Central memory CD8-positive, alpha-beta T cell (primary cell): ENCODE measurements around the gene HMGN3.

Source experiments
- ATAC-seq: fragments of 150-1000 bp; cut with Tn5 transposase; replicated peaks from 2 replicates; pipeline ENCODE4 v1.10.0; 2022; ENCODE audit warnings: mild to moderate bottlenecking, moderate FRiP score, moderate number of reproducible peaks; ENCODE audit not compliant: poor library complexity, severe bottlenecking; ENCODE audit errors: extremely low read depth
- DNase-seq, 2 donors: peaks; one replicate each; pipeline ENCODE4 v3.0.0; 2021; ENCODE audit warnings: low spot score in 2 of 2
- H3K27ac Mint-ChIP-seq: one replicate; pipeline ENCODE4 v1.8.0; 2022; ENCODE audit warnings: low read depth, mild to moderate bottlenecking, moderate library complexity, mixed read lengths
- H3K27me3 Mint-ChIP-seq: one replicate; pipeline ENCODE4 v1.8.0; 2022; ENCODE audit warnings: mixed read lengths
- H3K36me3 Mint-ChIP-seq: one replicate; pipeline ENCODE4 v1.8.0; 2022; ENCODE audit warnings: mild to moderate bottlenecking, moderate library complexity, mixed read lengths; ENCODE audit not compliant: insufficient read depth
- H3K4me1 Mint-ChIP-seq: one replicate; pipeline ENCODE4 v1.8.0; 2022; ENCODE audit warnings: mixed read lengths
- H3K4me3 Mint-ChIP-seq: one replicate; pipeline ENCODE4 v1.8.0; 2022; ENCODE audit warnings: mild to moderate bottlenecking, moderate library complexity, mixed read lengths
- H3K9me3 Mint-ChIP-seq: one replicate; pipeline ENCODE4 v1.8.0; 2022; ENCODE audit warnings: mixed read lengths

Gene HMGN3

DNA sequence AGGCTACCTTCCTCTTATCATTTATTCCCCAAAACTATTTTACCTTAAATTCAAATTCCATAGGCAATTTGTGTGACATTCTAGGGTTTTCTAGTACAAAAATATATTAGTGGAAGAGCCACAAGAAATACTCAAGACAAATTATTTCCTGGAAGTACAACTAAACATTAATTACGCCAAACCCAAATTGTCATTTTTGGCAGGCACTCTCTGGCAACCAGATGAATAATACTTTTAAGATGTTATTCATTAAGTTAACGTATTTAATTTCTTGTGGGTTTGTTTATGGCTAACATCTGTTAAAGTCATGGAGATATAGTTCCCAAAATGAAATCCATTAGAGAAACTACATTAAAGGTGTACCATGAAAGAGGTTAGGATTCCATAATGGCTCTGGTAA lies 40.5 kb downstream of the HMGN3 start:
- Mint-ChIP-seq H3K36me3 (no peaks in the 10 kb centered on the region), H3K9me3 (peaks cover 11% of the 10 kb centered on the region), H3K4me1 (no peaks in the 10 kb centered on the region), H3K27me3 (peaks cover 11% of the 10 kb centered on the region), H3K27ac (no peak overlapping the region), H3K4me3 (no peak overlapping the region)
- DNase-seq (no peak), ATAC-seq (no peak)

- Mint-ChIP-seq H3K4me3 (no peak overlapping the region), H3K27me3 (peaks cover 23% of the 10 kb centered on the region), H3K9me3 (peaks cover 11% of the 10 kb centered on the region), H3K36me3 (no peaks in the 10 kb centered on the region), H3K4me1 (no peaks in the 10 kb centered on the region), H3K27ac (no peak overlapping the region)
- DNase-seq (no peak), ATAC-seq (no peak)
These were observed 44.6 kb downstream of the HMGN3 start for GRCh38 chr6:79189760-79190350.

GRCh38 chr6:79188885-79189480 lies 45.5 kb downstream of the HMGN3 start:
- H3K27me3 Mint-ChIP-seq, result peaks cover 23% of the 10 kb centered on the region
- DNase-seq, result no peak
- no peaks in the 10 kb centered on the region for H3K36me3 Mint-ChIP-seq
- H3K9me3 Mint-ChIP-seq, result peaks cover 11% of the 10 kb centered on the region
- ATAC-seq, result no peak
- H3K27ac Mint-ChIP-seq, result no peak overlapping the region
- H3K4me3 Mint-ChIP-seq, result no peak overlapping the region
- H3K4me1 Mint-ChIP-seq, result no peaks in the 10 kb centered on the region

DNA sequence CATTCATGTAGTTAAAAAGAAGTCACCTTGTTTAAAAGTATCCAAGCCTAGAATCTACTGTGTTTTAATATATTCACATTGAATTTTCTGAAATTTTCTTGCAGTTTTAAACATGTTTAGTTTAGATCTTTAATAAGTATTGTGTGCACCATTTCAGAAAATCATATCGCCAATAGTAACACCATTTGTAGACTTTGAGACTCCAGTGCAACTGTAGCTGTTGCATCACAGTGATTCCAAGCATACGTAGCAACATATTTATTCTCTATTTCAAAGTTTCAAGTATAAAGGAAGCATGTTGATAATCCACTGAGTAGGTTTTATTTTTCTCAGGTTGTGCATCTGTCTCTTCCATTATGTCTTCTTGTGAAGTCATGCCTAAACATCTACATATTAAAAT lies 46.4 kb downstream of the HMGN3 start:
- no peak for DNase-seq
- H3K27ac Mint-ChIP-seq, result no peak overlapping the region
- peaks cover 10% of the 10 kb centered on the region for H3K9me3 Mint-ChIP-seq
- H3K4me3 Mint-ChIP-seq, result no peak overlapping the region
- H3K27me3 Mint-ChIP-seq, result peaks cover 23% of the 10 kb centered on the region
- H3K36me3 Mint-ChIP-seq, result no peaks in the 10 kb centered on the region
- H3K4me1 Mint-ChIP-seq, result no peaks in the 10 kb centered on the region
- ATAC-seq, result no peak

DNA sequence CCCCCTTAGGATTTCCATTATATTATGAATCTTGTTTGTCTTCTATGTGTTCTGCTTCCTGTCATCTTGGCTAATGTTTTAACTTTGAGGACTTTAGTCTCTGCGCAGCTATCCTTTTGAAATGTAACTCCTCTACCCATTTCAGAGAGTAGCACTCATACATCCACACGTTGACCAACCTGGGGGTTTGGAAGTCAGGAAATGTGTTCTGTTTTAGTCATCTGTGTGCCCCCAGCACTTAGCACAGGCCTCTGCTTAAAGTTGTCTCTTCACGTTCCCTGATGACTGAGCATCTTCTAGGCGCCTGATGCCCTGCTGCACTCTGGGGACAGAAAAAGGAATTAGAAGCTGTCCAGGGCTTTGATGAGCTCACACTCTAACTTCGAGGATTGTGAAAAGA lies 47.9 kb downstream of the HMGN3 start:
- no peak overlapping the region for H3K27ac Mint-ChIP-seq
- H3K36me3 Mint-ChIP-seq, result no peaks in the 10 kb centered on the region
- DNase-seq (no peak), ATAC-seq (no peak)
- no peak overlapping the region for H3K4me3 Mint-ChIP-seq
- H3K9me3 Mint-ChIP-seq, result no peaks in the 10 kb centered on the region
- no peaks in the 10 kb centered on the region for H3K4me1 Mint-ChIP-seq
- H3K27me3 Mint-ChIP-seq, result peaks cover 23% of the 10 kb centered on the region

DNA sequence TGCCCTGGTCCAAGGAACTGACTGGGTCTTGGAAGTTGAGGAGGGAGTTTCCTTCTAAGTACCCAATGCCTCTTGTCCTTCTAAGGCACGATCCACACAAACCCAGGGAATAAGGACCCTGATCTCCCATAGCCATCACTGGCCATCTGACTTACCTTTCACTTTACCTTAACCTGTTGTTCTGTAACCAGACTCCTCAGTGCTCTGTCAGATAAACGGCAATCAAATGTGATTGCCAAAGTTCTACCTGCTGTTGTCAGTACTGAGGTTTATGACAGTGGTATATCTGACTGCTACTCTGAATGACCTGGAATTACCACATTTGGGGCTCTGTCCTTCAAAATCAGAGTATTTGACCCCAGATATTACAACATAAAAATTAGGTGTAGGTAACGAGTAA lies 49.8 kb downstream of the HMGN3 start:
- DNase-seq, result no peak

GRCh38 chr6:79184086-79184485 lies 50.4 kb downstream of the HMGN3 start:
- H3K27me3 Mint-ChIP-seq, result peaks cover 12% of the 10 kb centered on the region

More for the DNA sequence above, 49.8 kb downstream of the HMGN3 start:
- Mint-ChIP-seq H3K36me3 (no peaks in the 10 kb centered on the region), H3K4me3 (no peak overlapping the region), H3K27me3 (peaks cover 12% of the 10 kb centered on the region), H3K4me1 (no peaks in the 10 kb centered on the region), H3K9me3 (no peaks in the 10 kb centered on the region), H3K27ac (no peak overlapping the region)
- no peak for ATAC-seq

GRCh38 chr6:79180052-79180451 lies 54.4 kb downstream of the HMGN3 start:
- no peak for DNase-seq
- Mint-ChIP-seq H3K4me3 (no peak overlapping the region), H3K36me3 (no peaks in the 10 kb centered on the region), H3K27me3 (no peaks in the 10 kb centered on the region), H3K4me1 (no peaks in the 10 kb centered on the region), H3K9me3 (no peaks in the 10 kb centered on the region), H3K27ac (no peak overlapping the region)
- no peak for ATAC-seq

More at GRCh38 chr6:79184086-79184485, 50.4 kb downstream of the HMGN3 start:
- ATAC-seq (no peak), DNase-seq (no peak)
- H3K9me3 Mint-ChIP-seq, result no peaks in the 10 kb centered on the region
- no peaks in the 10 kb centered on the region for H3K36me3 Mint-ChIP-seq
- no peaks in the 10 kb centered on the region for H3K4me1 Mint-ChIP-seq
- H3K4me3 Mint-ChIP-seq, result no peak overlapping the region
- no peak overlapping the region for H3K27ac Mint-ChIP-seq

DNA sequence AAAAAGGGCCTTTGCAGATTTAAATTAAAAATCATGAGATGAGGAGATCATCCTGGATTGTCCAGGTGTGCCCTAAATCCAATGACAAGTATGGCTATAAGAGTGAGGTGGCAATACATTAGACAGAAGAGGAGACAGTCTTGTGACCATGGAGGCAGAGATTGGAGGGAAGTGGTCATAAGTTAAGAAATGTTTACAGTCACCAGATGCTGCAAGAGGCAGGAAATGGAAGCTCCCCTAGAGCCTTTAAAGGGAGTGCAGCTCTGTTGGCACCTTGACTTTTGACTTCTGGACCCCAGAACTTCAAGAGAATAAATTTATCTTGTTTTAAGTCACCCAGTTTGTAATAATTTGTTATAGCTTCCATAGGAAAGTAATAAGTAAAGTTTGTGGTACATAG lies 61.1 kb downstream of the HMGN3 start:
- ATAC-seq (no peak), DNase-seq (no peak)
- no peaks in the 10 kb centered on the region for H3K9me3 Mint-ChIP-seq
- H3K4me3 Mint-ChIP-seq, result no peak overlapping the region
- H3K27me3 Mint-ChIP-seq, result peaks cover under 1% of the 10 kb centered on the region
- H3K4me1 Mint-ChIP-seq, result no peaks in the 10 kb centered on the region
- no peaks in the 10 kb centered on the region for H3K36me3 Mint-ChIP-seq
- H3K27ac Mint-ChIP-seq, result no peak overlapping the region

GRCh38 chr6:79170959-79171358 lies 63.5 kb downstream of the HMGN3 start:
- H3K9me3 Mint-ChIP-seq, result no peaks in the 10 kb centered on the region
- no peak overlapping the region for H3K27ac Mint-ChIP-seq
- no peak overlapping the region for H3K4me3 Mint-ChIP-seq
- peaks cover 11% of the 10 kb centered on the region for H3K27me3 Mint-ChIP-seq
- no peaks in the 10 kb centered on the region for H3K36me3 Mint-ChIP-seq
- H3K4me1 Mint-ChIP-seq, result no peaks in the 10 kb centered on the region
- ATAC-seq (no peak), DNase-seq (no peak)

DNA sequence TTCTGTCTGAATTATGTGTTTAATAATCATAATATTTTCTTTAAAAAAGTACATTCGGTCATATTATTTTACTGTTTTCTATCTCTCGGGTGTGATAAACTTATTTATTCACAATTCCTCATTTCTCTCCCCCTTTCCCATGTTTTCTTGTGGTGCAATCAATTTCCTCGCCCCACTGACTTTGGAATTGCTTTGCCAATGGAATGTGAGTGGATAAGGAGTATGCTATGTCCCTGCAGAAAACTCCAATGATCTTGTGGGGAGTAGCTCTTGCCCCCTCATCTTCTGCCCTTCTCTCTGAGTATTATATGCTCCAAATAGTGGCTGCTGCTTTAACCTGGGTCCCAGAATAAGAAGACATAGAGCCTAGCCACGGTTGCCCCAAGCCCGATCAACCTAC lies 64.1 kb downstream of the HMGN3 start:
- no peak for ATAC-seq
- DNase-seq, result no peak
- H3K27me3 Mint-ChIP-seq, result peaks cover 11% of the 10 kb centered on the region
- H3K4me1 Mint-ChIP-seq, result no peaks in the 10 kb centered on the region
- no peak overlapping the region for H3K4me3 Mint-ChIP-seq
- H3K9me3 Mint-ChIP-seq, result no peaks in the 10 kb centered on the region
- H3K36me3 Mint-ChIP-seq, result no peaks in the 10 kb centered on the region
- no peak overlapping the region for H3K27ac Mint-ChIP-seq

DNA sequence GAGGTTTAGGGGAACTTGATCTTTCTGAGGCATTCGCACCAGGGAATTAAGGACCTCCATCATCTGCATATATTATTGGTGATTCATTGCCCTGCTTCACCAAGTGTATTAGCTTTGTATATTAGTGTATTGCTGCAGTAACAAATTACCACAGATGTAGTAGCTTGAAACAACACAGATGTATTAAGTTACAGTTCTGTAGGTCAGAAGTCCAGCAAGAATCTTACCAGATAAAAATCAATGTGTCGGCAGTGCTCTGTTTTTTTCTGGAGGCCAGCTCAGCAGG lies 65.8 kb downstream of the HMGN3 start:
- Mint-ChIP-seq H3K4me3 (no peak overlapping the region), H3K9me3 (no peaks in the 10 kb centered on the region), H3K27me3 (peaks cover 11% of the 10 kb centered on the region), H3K27ac (no peak overlapping the region), H3K36me3 (no peaks in the 10 kb centered on the region), H3K4me1 (no peaks in the 10 kb centered on the region)
- no peak for DNase-seq
- ATAC-seq, result no peak

GRCh38 chr6:79167931-79168694 lies 66.4 kb downstream of the HMGN3 start:
- H3K27ac Mint-ChIP-seq, result no peak overlapping the region
- H3K27me3 Mint-ChIP-seq, result peaks cover 12% of the 10 kb centered on the region
- H3K4me3 Mint-ChIP-seq, result no peak overlapping the region
- DNase-seq, result no peak
- H3K4me1 Mint-ChIP-seq, result no peaks in the 10 kb centered on the region
- H3K9me3 Mint-ChIP-seq, result no peaks in the 10 kb centered on the region
- no peak for ATAC-seq
- no peaks in the 10 kb centered on the region for H3K36me3 Mint-ChIP-seq
